ENCODE results near the gene MORN4.
"Not testable (repeated sequence)": the region's sequence is repeated elsewhere in the genome, so short reads cannot be mapped to it uniquely, and the experiment has no call there.

MORN4 gene

DNA sequence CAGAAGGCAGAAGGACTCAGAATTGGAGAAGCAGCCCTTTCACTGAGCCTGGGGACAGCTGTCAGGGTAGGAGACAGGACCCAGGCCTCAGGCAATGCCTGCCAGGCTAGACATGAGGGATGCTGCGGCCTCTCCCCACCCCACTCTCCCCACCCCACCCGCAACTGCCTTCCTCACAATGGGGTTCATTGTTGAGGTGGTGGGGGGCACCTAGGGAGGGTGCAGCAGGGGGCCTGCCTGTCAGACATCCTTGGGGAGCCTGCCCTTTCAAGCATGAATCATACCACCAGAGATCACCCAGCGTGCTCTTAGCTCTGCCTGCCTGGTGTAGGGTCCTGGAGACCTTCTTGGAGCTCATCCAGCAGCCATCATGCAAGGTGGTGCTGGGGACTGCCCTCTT lies 43.8 kb downstream of the MORN4 start, which contains the start of gene C10orf62:
Gene C10orf62 (plus strand): TSS at position 243 of the 400 bp plus-strand sequence. CDS start 177 bp downstream, outside the sequence.
- Histone ChIP-seq H3K4me3 (ENCODE audit: low read length) (no peak within 1 kb of the TSS), H3K4me1 (ENCODE audit: control insufficient read depth, insufficient read depth, low read length) (no peaks in the 10 kb centered on the region), H3K9me3 (ENCODE audit: control insufficient read depth, low read length) (no peaks in the 10 kb centered on the region), H3K27me3 (ENCODE audit: control insufficient read depth, insufficient read depth, low read length) (no peaks in the 10 kb centered on the region), H3K9ac (ENCODE audit: low read length) (no peak within 1 kb of the TSS), H3K36me3 (ENCODE audit: control insufficient read depth, insufficient read depth, low read length) (no peaks in the 10 kb centered on the region)

DNA sequence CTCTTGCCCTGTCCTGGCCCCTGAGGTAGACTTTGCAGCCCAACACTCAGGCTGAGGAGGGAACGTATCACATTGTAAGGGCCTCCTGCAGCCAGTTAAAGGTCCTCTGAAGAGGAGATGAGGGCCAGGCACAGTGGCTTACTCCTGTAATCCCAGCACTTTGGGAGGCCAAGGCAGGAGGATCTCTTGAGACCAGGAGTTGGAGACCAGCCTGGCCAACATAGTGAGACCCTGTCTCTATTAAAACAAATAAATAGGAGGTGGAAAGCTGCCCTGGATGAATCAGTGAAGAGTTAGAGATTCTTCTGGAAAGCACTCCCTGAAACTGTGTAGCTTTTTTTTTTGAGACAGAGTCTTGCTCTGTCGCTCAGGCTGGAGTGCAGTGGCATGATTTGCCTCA lies 46.1 kb downstream of the MORN4 start:
- Histone ChIP-seq H3K4me1 (ENCODE audit: control insufficient read depth, insufficient read depth, low read length) (no peaks in the 10 kb centered on the region), H3K9me3 (ENCODE audit: control insufficient read depth, low read length) (no peaks in the 10 kb centered on the region), H3K9ac (ENCODE audit: low read length) (no peak overlapping the region), H3K4me3 (ENCODE audit: low read length) (no peak overlapping the region), H3K36me3 (ENCODE audit: control insufficient read depth, insufficient read depth, low read length) (no peaks in the 10 kb centered on the region), H3K27me3 (ENCODE audit: control insufficient read depth, insufficient read depth, low read length) (no peaks in the 10 kb centered on the region)

DNA sequence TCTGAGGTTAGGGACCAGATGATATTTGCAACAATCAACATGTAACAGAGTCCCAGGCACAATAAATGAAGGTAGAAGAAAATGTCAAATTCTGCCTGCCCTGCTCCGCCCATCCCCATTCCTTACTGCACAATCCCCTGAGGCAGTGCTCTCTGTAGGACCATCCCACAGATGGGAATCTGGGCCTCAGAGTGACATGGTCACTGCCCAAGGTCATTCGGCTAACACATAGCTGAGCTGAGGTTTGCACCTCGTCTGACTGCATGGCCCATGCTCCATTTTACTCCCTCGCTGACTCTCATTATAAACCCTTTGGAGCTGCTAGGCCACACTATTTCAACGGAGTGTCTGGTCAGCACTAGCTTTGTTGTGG lies 47.9 kb downstream of the MORN4 start:
- no peaks in the 10 kb centered on the region for H3K4me1 ChIP-seq (ENCODE audit: control insufficient read depth, insufficient read depth, low read length)
- no peak overlapping the region for H3K4me3 ChIP-seq (ENCODE audit: low read length)
- H3K36me3 ChIP-seq (ENCODE audit: control insufficient read depth, insufficient read depth, low read length), result no peaks in the 10 kb centered on the region
- H3K9ac ChIP-seq (ENCODE audit: low read length), result no peak overlapping the region
- no peaks in the 10 kb centered on the region for H3K9me3 ChIP-seq (ENCODE audit: control insufficient read depth, low read length)
- H3K27me3 ChIP-seq (ENCODE audit: control insufficient read depth, insufficient read depth, low read length), result no peaks in the 10 kb centered on the region

DNA sequence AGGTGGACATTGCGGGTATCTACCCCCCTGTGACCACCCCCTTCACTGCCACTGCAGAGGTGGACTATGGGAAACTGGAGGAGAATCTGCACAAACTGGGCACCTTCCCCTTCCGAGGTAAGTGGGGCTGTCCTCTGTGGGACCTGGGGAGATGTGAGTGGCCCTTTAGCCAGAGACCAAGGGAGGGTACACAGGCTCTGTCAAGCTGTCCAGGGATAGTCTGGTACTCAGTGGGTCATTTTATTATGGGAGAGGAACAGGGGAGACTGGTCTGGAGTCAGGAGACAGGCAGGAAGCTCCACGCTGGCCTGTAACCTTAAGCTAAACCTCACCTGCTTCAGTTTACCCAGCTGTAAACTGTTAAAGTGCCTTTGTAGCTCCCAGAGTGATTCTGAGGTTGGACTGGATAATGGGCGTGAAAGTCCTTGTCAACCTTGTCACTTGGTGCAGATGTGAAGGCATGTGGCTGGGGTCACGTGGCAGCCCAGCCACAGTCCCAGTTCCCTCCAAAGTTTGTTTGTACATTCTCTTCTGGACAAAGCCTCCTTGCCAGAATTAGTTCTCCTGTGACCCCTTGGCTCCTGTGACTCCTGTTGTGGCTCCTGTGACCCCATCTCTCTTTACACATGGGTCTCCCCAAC lies 48.4 kb downstream of the MORN4 start:
- Histone ChIP-seq H3K4me3 (ENCODE audit: low read length) (no peak overlapping the region), H3K9me3 (ENCODE audit: control insufficient read depth, low read length) (no peaks in the 10 kb centered on the region), H3K4me1 (ENCODE audit: control insufficient read depth, insufficient read depth, low read length) (no peaks in the 10 kb centered on the region), H3K36me3 (ENCODE audit: control insufficient read depth, insufficient read depth, low read length) (no peaks in the 10 kb centered on the region), H3K27me3 (ENCODE audit: control insufficient read depth, insufficient read depth, low read length) (no peaks in the 10 kb centered on the region), H3K9ac (ENCODE audit: low read length) (no peak overlapping the region)

DNA sequence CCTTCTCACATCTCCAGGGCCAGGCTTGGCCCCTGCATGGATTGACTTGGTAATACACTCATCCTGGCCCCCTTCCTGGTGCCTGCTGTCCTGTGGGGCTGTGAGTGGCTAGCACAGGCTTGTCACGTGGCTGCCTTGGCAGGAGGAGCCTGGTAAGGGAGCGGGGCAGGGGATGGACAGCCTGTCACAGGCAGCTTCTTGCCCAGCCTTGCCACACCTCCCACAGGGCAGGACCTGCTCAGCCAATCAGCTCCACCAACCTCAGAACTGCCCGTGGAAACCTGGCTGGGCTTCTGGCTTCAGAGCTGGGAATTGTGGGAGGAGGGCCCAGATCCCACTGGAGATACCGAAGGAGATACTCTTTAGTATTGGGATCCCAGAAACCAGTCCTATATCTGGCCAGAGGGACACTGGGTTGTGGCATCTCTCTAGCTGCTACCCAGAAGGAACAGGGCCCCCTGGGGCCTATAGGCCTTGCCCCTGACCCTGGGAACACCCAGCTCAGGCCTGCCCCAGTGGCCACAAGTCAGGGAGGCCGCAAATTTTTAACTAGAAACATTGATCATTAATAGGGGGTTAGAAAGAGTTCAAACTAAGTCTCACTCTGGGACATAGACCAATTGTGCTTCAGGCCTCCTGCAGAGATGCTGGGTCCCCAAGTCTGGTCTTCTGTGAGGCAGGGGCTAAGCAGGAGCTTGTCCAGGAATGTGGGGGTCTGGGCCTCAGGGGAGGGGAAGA lies 49.1 kb downstream of the MORN4 start, which contains the start of gene HOGA1:
Gene HOGA1 (plus strand): TSS at position 330 of the 738 bp plus-strand sequence. CDS start 315 bp downstream, at position 645.
- Histone ChIP-seq H3K36me3 (ENCODE audit: control insufficient read depth, insufficient read depth, low read length) (no peaks in the 10 kb centered on the region), H3K27me3 (ENCODE audit: control insufficient read depth, insufficient read depth, low read length) (no peaks in the 10 kb centered on the region), H3K9ac (ENCODE audit: low read length) (no peak within 1 kb of the TSS), H3K4me1 (ENCODE audit: control insufficient read depth, insufficient read depth, low read length) (no peaks in the 10 kb centered on the region), H3K4me3 (ENCODE audit: low read length) (no peak within 1 kb of the TSS), H3K9me3 (ENCODE audit: control insufficient read depth, low read length) (no peaks in the 10 kb centered on the region)

DNA sequence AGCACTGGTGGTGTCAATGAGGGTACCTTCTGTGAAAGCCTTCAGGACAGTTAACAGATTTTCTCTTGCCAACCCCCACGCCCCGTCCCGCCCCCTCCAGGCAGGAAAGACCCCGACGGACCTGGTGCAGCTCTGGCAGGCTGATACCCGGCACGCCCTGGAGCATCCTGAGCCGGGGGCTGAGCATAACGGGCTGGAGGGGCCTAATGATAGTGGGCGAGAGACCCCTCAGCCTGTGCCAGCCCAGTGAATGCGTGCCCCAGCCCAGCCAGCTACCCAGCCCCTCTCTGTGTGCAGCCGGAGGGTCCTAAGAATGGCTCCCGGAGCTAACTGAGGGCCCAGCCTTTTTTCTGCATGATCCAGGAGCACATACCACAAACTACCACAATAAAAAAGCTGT lies 49.8 kb downstream of the MORN4 start:
- H3K4me1 ChIP-seq (ENCODE audit: control insufficient read depth, insufficient read depth, low read length), result no peaks in the 10 kb centered on the region
- H3K9ac ChIP-seq (ENCODE audit: low read length), result no peak overlapping the region
- H3K27me3 ChIP-seq (ENCODE audit: control insufficient read depth, insufficient read depth, low read length), result no peaks in the 10 kb centered on the region
- H3K4me3 ChIP-seq (ENCODE audit: low read length), result no peak overlapping the region
- H3K9me3 ChIP-seq (ENCODE audit: control insufficient read depth, low read length), result no peaks in the 10 kb centered on the region
- H3K36me3 ChIP-seq (ENCODE audit: control insufficient read depth, insufficient read depth, low read length), result no peaks in the 10 kb centered on the region

DNA sequence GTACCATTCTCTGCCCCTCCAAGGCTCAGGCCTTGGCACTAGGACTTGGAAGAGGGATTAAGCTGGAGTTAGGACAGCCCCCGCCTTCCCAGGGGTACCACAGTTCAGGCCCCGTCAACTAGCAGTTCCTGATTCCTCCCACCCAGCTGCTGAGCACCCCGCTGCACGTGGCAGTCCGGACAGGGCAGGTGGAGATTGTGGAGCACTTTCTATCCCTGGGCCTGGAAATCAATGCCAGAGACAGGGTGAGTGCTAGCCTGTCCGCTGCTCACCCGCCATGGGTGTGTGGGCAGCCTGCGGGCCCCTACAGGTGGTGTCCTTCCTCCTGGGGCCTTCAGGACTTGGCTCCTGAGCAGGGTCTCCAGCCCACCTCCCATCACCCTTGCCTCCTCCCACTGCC lies 51.1 kb downstream of the MORN4 start:
- Histone ChIP-seq H3K9me3 (ENCODE audit: control insufficient read depth, low read length) (no peaks in the 10 kb centered on the region), H3K36me3 (ENCODE audit: control insufficient read depth, insufficient read depth, low read length) (no peaks in the 10 kb centered on the region), H3K27me3 (ENCODE audit: control insufficient read depth, insufficient read depth, low read length) (peaks cover 6% of the 10 kb centered on the region), H3K4me1 (ENCODE audit: control insufficient read depth, insufficient read depth, low read length) (no peaks in the 10 kb centered on the region), H3K9ac (ENCODE audit: low read length) (no peak overlapping the region), H3K4me3 (ENCODE audit: low read length) (no peak overlapping the region)

DNA sequence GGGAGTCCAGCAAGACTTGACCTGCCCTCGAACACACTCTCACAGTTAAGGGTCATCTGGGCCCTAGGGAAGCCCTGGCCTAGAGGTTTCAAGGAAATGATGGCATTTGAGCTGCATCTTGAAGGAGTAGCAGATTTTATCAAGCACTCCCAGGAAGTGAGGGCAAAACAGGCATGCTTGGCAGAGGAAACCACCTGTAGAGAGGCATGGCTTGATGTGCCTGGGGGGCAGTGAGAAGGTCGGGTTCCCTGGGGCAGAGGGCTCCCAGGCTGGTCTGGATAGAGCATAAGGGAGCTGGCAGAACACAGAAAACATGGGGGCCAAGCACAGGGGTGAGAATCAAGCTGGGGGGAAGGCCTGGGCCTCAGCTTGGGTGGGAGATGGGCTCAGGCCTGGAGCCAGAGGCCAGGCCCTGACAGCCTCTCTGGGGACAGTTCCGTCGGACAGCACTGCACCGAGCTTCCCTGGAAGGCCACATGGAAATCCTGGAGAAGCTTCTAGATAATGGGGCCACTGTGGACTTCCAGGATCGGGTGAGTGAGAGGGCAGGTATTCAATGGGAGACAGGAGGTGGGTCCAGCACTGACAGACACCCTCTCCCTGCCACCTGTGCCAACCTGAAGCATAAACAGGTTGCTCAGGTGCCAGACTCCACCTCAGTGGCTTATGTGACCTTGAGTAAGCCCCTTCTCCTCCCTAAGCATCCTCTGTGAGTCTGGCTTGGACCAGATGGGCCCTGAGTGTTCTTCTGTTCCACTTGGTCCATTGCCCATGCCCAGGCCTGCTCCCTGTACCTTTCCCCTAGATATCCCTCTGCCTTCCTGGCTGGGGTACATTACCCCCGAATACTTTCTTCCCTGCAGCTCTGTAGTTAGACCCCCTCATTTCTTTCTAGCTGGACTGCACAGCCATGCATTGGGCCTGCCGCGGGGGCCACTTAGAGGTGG lies 52.6 kb downstream of the MORN4 start:
- H3K9me3 ChIP-seq (ENCODE audit: control insufficient read depth, low read length), result no peaks in the 10 kb centered on the region
- H3K36me3 ChIP-seq (ENCODE audit: control insufficient read depth, insufficient read depth, low read length), result no peaks in the 10 kb centered on the region
- H3K27me3 ChIP-seq (ENCODE audit: control insufficient read depth, insufficient read depth, low read length), result peaks cover 6% of the 10 kb centered on the region
- no peak overlapping the region for H3K4me3 ChIP-seq (ENCODE audit: low read length)
- no peaks in the 10 kb centered on the region for H3K4me1 ChIP-seq (ENCODE audit: control insufficient read depth, insufficient read depth, low read length)
- no peak overlapping the region for H3K9ac ChIP-seq (ENCODE audit: low read length)

DNA sequence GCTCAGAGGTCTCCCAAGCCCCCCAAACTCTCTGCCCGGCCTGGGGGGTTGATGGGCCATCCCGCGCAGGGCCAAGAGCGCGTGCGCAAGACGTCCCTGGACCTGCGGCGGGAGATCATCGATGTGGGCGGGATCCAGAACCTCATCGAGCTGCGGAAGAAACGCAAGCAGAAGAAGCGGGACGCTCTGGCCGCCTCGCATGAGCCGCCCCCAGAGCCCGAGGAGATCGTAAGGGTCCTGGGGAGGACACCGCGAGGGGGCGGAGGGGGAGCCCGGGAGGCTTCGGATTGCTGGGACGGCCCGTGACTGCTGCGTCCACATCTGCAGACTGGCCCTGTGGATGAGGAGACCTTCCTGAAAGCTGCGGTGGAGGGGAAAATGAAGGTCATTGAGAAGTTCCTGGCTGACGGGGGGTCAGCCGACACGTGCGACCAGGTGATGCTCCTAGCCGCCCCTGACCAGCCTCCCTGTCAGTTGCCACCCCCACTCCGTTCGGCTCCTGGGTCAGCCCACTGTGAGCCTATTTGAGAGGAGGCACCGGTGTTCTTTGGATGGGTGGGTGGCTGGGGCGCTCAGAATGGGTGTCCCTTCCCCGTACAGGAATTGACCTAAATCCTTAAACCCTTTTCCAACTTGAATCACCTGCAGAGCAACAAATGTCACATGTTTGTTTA lies 55.0 kb downstream of the MORN4 start:
- Histone ChIP-seq H3K9me3 (ENCODE audit: control insufficient read depth, low read length) (no peaks in the 10 kb centered on the region), H3K4me1 (ENCODE audit: control insufficient read depth, insufficient read depth, low read length) (peaks cover 8% of the 10 kb centered on the region), H3K4me3 (ENCODE audit: low read length) (no peak overlapping the region), H3K36me3 (ENCODE audit: control insufficient read depth, insufficient read depth, low read length) (no peaks in the 10 kb centered on the region), H3K9ac (ENCODE audit: low read length) (no peak overlapping the region), H3K27me3 (ENCODE audit: control insufficient read depth, insufficient read depth, low read length) (peaks cover 6% of the 10 kb centered on the region)

DNA sequence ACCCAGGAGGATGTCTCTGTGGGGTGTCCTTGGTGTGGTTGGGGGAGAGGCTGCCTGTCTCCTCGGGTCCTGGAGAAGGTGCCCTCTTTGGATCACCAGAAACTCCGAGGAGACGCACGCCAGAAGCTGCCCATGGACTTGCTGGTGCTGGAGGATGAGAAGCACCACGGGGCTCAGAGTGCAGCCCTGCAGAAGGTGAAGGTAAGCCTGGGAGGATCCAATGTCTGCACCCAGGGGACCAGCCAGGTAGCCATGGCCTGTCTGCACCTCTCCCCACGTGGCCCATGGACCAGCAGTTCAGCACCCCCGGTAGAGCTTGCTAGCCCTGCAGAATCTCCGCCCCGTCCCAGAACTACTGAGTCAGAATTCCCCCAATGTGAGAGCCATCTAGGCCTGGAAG lies 55.6 kb downstream of the MORN4 start:
- Histone ChIP-seq H3K9ac (ENCODE audit: low read length) (no peak overlapping the region), H3K27me3 (ENCODE audit: control insufficient read depth, insufficient read depth, low read length) (peaks cover 6% of the 10 kb centered on the region), H3K9me3 (ENCODE audit: control insufficient read depth, low read length) (no peaks in the 10 kb centered on the region), H3K4me3 (ENCODE audit: low read length) (no peak overlapping the region), H3K4me1 (ENCODE audit: control insufficient read depth, insufficient read depth, low read length) (peaks cover 11% of the 10 kb centered on the region), H3K36me3 (ENCODE audit: control insufficient read depth, insufficient read depth, low read length) (no peaks in the 10 kb centered on the region)

DNA sequence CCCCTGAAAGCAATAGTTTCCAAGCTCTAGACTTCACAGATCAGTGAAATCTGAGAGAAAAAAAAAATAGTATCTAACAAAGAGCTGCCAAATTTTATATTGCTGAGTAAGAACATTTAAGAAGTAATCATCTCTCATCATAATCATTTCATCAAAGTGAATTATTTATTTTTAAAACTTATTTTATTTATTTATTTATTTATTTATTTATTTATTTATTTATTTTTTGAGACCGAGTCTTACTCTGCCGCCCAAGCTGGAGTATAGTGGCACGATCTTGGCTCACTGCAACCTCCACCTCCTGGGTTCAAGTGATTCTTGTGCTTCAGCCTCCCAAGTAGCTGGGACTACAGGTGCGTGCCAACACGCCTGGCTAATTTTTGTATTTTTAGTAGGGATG lies 56.8 kb downstream of the MORN4 start:
- not testable (repeated sequence) for H3K36me3 ChIP-seq (ENCODE audit: control insufficient read depth, insufficient read depth, low read length); H3K9me3 ChIP-seq (ENCODE audit: control insufficient read depth, low read length); H3K4me3 ChIP-seq (ENCODE audit: low read length); H3K9ac ChIP-seq (ENCODE audit: low read length); H3K27me3 ChIP-seq (ENCODE audit: control insufficient read depth, insufficient read depth, low read length)
- H3K4me1 ChIP-seq (ENCODE audit: control insufficient read depth, insufficient read depth, low read length), result peaks cover 23% of the 10 kb centered on the region
